ENCODE results near the gene SLC38A10.

SLC38A10 gene

DNA sequence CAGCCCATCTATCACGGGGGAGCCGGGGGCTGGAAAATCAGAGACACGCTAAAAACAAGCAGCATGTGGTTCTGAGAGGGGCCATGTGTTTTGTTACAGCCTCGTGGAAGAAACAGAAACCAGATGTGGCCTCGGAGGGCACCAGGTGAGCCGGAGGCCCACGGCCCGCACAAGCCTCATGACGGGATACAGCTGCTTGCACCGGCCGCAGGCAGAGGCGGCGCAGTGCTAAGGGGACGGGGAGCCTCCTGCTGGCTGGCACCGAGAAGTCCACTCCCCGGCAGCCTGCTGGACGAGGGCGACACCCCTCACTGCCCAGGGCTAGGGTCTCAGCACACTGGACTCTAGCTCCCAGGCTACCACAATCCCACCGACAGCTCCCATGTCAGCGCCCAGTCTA is 36.8 kb downstream of the SLC38A10 start:
- no peak for DNase-seq

GRCh38 chr17:81257533-81257932 is 37.6 kb downstream of the SLC38A10 start:
- no peak for DNase-seq

DNA sequence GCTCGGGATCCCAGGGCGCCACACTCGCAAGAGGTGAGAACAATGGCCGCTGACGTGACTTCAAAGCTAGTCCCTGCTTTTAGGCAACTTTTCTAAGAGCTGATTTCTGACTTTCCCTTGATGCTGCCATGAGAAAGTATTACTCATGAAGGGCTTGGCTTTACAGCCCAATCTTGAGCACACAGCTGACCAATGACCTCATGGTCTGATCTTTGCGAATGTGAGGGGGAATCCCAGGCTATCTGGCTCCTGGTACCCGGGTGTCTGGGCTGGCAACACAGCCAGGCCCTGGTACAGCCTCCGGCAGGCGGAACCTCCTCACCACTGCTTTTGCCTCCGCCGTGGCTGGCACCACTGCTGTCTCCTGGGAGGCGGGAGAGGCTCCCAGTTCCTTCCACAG is 38.5 kb downstream of the SLC38A10 start:
- no peak for DNase-seq

GRCh38 chr17:81254955-81255717 is 40.0 kb downstream of the SLC38A10 start:
- peak in 39 of 51 donors; percentile 7 to 63 (median 35) for DNase-seq

DNA sequence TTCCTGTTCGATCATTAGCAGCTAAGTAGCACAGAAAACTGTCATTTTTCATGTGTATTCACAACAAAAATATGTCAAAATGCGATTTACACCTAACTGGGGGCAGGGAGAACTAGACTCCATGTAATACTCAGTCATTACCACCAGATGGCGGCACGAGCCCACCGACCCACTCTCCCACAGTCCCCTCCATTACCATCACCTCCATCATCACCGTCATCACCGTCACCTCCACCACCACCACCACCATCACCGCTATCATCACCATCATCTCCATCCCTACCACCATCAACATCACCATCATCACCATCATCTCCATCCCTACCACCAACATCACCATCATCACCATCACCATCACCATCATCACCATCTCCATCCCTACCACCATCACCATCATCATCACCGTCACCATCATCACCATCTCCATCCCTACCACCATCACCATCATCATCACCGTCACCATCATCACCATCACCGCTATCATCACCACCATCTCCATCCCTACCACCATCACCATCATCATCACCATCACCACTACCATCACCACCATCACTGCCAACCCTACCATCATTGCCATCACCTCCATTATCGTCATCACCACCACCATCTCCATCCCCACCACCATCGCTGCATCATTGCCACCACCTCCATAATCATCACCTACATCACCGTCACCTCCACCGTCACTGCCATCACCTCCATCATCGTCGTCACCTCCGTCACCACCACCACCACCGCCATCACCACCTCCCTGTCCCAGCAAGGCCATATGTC is 41.6 kb downstream of the SLC38A10 start:
- peak in 24 of 51 donors; percentile 5 to 59 (median 28) for DNase-seq

- DNase-seq: no peak
These were observed 42.1 kb downstream of the SLC38A10 start for GRCh38 chr17:81252987-81253329.

GRCh38 chr17:81252326-81252986 is 42.7 kb downstream of the SLC38A10 start:
- no peak for DNase-seq

DNA sequence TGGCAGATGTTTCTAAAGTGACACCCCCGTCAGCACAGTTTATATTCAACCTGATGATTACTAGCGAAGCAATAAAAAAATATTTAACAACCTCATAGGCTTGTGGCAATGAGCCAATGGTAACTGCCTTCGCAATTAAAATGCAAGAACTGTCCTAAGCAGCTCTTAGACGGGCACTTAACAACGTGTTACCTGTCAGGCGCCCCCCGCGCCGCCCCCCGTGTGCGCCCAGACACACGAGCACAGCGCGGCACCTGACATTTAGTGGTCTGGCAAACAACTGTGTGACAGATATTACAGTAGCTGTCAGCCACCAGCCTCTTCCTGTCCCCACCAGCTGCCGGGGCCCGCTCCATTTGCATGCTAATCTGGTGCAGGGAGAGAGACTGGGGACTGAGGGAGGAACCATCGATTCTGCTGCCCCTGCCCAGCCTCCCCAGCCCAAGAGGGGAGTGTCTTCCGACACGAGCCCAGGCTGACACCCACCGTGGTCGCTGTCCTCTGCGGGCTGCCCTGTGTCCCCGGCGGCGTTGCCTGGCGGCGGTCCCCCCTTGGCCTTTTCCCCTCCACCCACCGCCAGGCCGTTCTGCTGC is 43.3 kb downstream of the SLC38A10 start:
- no peak for DNase-seq

DNA sequence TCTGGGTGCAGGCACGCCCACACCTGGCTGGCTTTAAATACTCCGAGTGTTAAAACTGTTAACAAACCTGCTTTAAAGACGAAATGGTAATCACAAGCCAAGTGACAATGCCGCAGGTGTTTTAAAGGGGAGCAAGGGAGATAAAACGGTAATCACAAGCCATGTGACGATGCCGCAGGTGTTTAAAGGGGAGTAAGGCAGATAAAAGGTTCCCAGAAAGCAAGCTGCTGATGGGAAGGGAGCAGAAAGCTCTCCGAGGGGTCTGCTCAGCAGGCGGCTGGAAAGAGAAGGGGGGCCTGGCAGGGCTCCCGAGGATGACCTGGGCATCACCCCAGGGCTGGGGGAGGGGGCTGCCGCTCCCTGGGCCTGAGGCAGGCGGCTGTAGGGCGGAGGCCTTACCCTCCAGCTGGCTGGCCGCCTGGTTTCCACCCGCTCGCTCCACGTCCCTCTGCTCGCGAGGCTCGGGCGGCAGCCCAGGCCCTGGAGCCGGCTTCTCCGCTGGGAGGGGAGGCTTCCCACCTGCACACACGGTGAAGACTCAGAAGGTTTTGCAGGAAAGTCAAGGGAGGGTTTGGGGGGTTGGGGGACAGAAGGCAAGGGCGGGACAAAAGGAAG is 43.9 kb downstream of the SLC38A10 start:
- DNase-seq: no peak

GRCh38 chr17:81250286-81251093 is 44.6 kb downstream of the SLC38A10 start:
- DNase-seq: no peak

DNA sequence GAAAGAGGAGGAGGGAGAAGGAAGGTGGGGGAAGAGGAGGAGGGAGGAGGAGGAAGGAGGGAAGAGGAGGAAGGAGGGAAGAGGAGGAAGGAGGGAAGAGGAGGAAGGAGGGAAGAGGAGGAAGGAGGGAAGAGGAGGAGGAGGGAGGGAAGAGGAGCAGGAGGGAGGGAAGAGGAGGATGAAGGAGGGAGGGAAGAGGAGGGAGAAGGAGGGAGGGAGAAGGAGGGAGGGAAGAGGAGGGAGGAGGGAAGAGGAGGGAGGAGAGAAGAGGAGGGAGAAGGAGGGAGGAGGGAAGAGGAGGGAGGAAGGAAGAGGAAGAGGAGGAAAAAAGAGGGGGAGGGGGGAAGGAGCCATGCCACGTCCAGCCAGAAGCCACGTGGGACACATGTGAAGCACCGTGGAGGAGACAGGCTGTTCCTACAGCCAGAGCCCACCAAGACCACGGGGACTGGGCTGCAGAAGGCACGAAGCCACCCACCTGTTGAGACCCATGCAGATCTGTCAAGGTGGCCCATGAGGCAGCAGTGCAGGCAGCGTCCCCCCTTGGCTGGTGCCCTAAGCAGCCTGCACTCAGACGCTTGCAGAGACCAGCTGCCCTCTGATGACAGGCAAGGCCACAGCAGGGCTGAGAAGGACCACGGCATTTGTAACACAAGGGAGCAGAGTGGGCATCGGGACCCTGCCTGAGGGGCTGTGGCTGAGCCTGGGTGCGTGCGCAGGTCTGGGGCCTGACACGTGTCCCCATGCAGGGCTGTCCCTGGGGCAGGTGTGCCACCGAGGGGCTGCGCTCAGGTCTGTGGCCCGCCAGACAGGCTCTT is 45.7 kb downstream of the SLC38A10 start:
- DNase-seq: no peak

DNA sequence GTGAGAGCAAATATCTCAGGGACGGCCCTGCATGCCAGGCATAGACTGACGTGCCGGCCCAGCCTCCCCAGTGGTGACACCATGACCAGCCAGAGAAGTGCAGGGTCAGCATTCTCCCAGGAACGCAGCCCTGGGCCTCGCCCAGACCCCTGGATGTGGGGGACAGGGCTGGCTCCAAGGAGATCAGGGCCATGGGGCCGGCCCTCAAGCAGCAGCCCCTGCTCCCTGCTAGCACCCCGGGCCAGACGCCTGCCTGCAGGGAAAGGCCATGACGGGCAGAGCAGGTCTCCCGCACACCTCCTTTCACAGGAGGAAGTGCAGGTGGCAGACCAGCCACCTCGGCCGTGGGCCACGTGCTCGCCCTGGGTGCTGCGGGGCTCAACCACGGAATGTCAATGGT is 46.5 kb downstream of the SLC38A10 start:
- no peak for DNase-seq

- no peak for DNase-seq
These were observed 47.6 kb downstream of the SLC38A10 start for GRCh38 chr17:81247339-81247990.

- DNase-seq: no peak
These were observed 48.3 kb downstream of the SLC38A10 start for GRCh38 chr17:81246679-81247338.

DNA sequence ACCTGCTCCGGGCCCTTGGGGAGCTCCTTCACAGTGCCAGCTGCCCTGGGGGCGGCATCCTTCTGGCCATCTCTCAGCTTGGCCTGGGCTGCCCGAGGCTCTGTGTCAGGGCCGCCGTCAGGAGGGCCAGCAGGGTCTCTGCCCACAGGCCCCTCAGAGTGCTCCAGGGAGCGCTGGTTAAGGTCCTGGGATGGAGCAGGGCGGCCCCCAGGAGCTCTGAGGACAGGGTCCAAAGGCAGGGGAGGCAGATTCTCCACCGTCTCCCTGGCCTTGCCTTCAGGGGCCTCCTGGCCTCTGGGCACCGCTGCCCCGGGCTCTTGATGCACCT is 48.8 kb downstream of the SLC38A10 start:
- no peak for DNase-seq

DNA sequence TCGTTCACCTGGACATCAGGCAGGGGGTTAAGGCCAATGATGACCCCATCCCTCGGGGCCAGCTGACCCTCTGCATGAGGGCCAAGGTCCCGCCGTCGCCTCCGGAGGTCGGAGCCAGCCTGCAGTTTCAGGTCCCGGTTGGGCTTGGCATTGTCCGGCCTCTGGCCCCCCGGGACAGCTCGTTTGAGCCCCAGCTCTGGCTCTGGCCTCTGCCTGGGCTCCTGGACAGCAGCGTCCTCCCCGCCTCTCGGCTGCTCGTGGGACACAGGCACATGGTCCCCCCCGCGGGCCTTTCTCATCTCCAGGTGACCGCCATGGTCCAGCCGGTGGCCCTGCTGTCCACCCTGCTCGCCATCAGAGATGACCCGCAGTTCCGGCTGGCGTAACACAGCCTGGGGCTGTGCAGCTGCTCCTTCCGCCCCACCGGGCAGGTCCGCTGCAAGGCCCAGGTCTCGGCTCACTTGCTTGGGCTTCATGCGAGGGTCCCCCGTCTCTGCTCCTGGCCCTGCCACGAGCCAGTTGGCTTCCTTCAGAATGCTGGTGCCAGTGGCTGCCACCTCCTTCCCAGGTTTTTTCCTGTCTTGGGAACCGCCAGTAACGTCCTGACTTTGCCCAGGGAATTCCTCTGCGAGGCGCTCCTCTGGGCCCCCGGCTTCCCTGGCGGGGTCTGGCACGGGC is 49.3 kb downstream of the SLC38A10 start:
- DNase-seq: no peak

- DNase-seq: no peak
These were observed 50.0 kb downstream of the SLC38A10 start for GRCh38 chr17:81245024-81245664.

Data from hypothalamus (tissue), 51 donors.